ENCODE results near the gene ATXN7L3B.

The ATXN7L3B gene

GRCh38 chr12:74539765-74540526 is 2.3 kb downstream of the ATXN7L3B start:
- no peak for TF ChIP-seq ZC3H10 (CRISPR knock-in tag; IDR thresholded peaks at IDR 0.05)
- TF ChIP-seq ZNF70 (CRISPR knock-in tag; IDR thresholded peaks at IDR 0.05) = no peak
- TF ChIP-seq PPARA (CRISPR knock-in tag; IDR thresholded peaks at IDR 0.05; ENCODE audit: borderline replicate concordance) = no peak
- no peak for TF ChIP-seq ZNF8 (CRISPR knock-in tag; IDR thresholded peaks at IDR 0.05)
- TF ChIP-seq, protein P1, sequence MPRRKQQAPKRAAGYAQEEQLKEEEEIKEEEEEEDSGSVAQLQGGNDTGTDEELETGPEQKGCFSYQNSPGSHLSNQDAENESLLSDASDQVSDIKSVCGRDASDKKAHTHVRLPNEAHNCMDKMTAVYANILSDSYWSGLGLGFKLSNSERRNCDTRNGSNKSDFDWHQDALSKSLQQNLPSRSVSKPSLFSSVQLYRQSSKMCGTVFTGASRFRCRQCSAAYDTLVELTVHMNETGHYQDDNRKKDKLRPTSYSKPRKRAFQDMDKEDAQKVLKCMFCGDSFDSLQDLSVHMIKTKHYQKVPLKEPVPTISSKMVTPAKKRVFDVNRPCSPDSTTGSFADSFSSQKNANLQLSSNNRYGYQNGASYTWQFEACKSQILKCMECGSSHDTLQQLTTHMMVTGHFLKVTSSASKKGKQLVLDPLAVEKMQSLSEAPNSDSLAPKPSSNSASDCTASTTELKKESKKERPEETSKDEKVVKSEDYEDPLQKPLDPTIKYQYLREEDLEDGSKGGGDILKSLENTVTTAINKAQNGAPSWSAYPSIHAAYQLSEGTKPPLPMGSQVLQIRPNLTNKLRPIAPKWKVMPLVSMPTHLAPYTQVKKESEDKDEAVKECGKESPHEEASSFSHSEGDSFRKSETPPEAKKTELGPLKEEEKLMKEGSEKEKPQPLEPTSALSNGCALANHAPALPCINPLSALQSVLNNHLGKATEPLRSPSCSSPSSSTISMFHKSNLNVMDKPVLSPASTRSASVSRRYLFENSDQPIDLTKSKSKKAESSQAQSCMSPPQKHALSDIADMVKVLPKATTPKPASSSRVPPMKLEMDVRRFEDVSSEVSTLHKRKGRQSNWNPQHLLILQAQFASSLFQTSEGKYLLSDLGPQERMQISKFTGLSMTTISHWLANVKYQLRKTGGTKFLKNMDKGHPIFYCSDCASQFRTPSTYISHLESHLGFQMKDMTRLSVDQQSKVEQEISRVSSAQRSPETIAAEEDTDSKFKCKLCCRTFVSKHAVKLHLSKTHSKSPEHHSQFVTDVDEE (CRISPR knock-in tag; IDR thresholded peaks at IDR 0.05) = no peak
- no peak for TF ChIP-seq ZFP3 (CRISPR knock-in tag; IDR thresholded peaks at IDR 0.05)
- TF ChIP-seq CREB5 (CRISPR knock-in tag; IDR thresholded peaks at IDR 0.05; ENCODE audit: low read depth) = no peak
- no peak for TF ChIP-seq BACH2 (CRISPR knock-in tag; IDR thresholded peaks at IDR 0.05; ENCODE audit: borderline replicate concordance)
- TF ChIP-seq TCF4 (CRISPR knock-in tag; IDR thresholded peaks at IDR 0.05; ENCODE audit: borderline replicate concordance) = no peak
- TF ChIP-seq PATZ1 (CRISPR knock-in tag; IDR thresholded peaks at IDR 0.05; ENCODE audit: borderline replicate concordance) = no peak
- TF ChIP-seq POU6F1 (CRISPR knock-in tag; IDR thresholded peaks at IDR 0.05; ENCODE audit: borderline replicate concordance, low read depth) = no peak
- TF ChIP-seq SNAI2 (CRISPR knock-in tag; IDR thresholded peaks at IDR 0.05) = no peak
- TF ChIP-seq ZNF565 (CRISPR knock-in tag; conservative IDR thresholded peaks at IDR 0.05; ENCODE audit: low read depth) = no peak
- TF ChIP-seq TOX (CRISPR knock-in tag; IDR thresholded peaks at IDR 0.05; ENCODE audit: borderline replicate concordance) = no peak
- ATAC-seq = no peak

DNA sequence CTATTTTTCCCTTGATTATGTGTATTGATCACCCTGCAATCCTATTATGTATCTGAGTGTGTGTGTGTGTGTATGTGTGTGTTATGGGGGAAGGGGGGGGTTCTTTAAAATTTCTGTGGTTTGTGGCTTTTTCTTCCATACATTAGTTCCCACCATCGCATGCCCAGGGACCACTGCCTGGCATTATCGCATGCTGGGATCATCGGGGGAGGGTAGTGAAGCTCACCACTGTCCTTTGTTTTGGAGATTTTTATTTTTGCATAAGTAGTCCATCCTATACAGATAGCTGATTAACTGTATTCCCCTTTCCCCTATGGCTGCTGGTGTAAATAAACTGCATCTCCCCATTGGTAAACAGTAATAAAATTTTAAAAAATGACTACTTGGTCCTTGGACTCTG is 3.4 kb downstream of the ATXN7L3B start:
- no peak for TF ChIP-seq TOX (CRISPR knock-in tag; IDR thresholded peaks at IDR 0.05; ENCODE audit: borderline replicate concordance)
- TF ChIP-seq GLIS3 (CRISPR knock-in tag; IDR thresholded peaks at IDR 0.05) = no peak
- TF ChIP-seq ISL1 (CRISPR knock-in tag; IDR thresholded peaks at IDR 0.05) = no peak
- no peak for TF ChIP-seq BACH2 (CRISPR knock-in tag; IDR thresholded peaks at IDR 0.05; ENCODE audit: borderline replicate concordance)
- TF ChIP-seq ZC3H10 (CRISPR knock-in tag; IDR thresholded peaks at IDR 0.05) = no peak
- no peak for TF ChIP-seq PPARA (CRISPR knock-in tag; IDR thresholded peaks at IDR 0.05; ENCODE audit: borderline replicate concordance)
- no peak for TF ChIP-seq ZFP30 (CRISPR knock-in tag; IDR thresholded peaks at IDR 0.05)
- no peak for TF ChIP-seq TCF4 (CRISPR knock-in tag; IDR thresholded peaks at IDR 0.05; ENCODE audit: borderline replicate concordance)
- no peak for TF ChIP-seq OSR1 (CRISPR knock-in tag; IDR thresholded peaks at IDR 0.05)
- TF ChIP-seq ARNTL (CRISPR knock-in tag; IDR thresholded peaks at IDR 0.05; ENCODE audit: borderline replicate concordance, low read depth) = no peak
- TF ChIP-seq ZNF8 (CRISPR knock-in tag; IDR thresholded peaks at IDR 0.05) = no peak
- TF ChIP-seq SNAI2 (CRISPR knock-in tag; IDR thresholded peaks at IDR 0.05) = no peak
- TF ChIP-seq CSDC2 (CRISPR knock-in tag; IDR thresholded peaks at IDR 0.05) = no peak
- TF ChIP-seq ZNF565 (CRISPR knock-in tag; conservative IDR thresholded peaks at IDR 0.05; ENCODE audit: low read depth) = no peak
- TF ChIP-seq, protein P1 (CRISPR knock-in tag; IDR thresholded peaks at IDR 0.05) = no peak
- no peak for TF ChIP-seq ESRRG (CRISPR knock-in tag; IDR thresholded peaks at IDR 0.05)
- TF ChIP-seq ZFP3 (CRISPR knock-in tag; IDR thresholded peaks at IDR 0.05) = no peak
- TF ChIP-seq RARB (CRISPR knock-in tag; IDR thresholded peaks at IDR 0.05) = no peak
- no peak for ATAC-seq
